Measurements from ENCODE around the gene ZNF576. TPM values are rescaled to one million over a fixed set of nuclear protein-coding genes. Genes with fewer than 3 reads are reported as not detected.
A peak's percentile ranks its signal among the peaks of the same experiment; 100 is the strongest.

Gene ZNF576
- total and polyA plus RNA-seq, 2 of the 13 experiments (the other 11 are each of a cell fraction or from before 2014, with no cell fraction given), result 7.2 to 9.6 TPM

DNA sequence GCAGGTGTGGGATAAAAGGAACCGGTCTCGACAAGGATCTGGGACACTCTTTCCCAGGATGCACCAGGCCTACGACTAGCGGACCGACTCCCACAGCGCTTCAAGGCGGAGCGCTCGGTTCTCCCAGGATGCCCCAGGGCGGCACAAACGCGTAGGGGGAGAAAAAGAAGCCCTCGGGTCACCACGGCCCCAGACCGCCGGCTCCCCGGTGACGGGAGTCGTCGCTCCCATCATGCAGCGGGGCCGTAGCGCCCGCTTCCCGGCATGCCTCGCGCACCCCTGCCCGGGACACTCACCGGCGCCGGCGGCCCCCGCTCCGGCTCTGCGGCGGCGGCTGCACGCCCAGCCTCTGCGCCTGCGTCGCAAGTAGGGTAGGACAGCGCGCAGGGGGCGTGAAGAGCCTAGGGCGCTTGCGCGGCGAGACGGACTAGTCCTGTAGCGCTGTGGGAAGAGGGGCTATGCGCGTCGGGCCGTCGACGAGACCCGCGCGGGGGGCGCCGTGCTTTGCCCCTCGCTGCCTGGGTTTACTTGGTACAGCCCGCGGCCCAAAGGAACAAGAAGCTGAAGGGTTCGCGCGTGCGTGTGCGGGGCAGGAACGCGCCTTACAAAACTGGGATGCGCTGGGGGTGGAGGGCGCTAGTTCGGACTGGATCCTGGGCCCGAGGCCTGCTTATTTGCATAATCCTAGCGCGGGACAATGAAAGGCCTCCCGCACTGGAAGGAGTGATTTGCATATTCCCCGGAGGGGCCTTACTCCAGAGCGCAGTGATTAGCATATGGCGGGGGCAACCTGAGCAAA is 23.1 kb downstream of the ZNF576 start, which contains the start of gene ZNF428 (continued):
- TF ChIP-seq, protein P1, sequence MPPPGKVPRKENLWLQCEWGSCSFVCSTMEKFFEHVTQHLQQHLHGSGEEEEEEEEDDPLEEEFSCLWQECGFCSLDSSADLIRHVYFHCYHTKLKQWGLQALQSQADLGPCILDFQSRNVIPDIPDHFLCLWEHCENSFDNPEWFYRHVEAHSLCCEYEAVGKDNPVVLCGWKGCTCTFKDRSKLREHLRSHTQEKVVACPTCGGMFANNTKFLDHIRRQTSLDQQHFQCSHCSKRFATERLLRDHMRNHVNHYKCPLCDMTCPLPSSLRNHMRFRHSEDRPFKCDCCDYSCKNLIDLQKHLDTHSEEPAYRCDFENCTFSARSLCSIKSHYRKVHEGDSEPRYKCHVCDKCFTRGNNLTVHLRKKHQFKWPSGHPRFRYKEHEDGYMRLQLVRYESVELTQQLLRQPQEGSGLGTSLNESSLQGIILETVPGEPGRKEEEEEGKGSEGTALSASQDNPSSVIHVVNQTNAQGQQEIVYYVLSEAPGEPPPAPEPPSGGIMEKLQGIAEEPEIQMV (CRISPR knock-in tag; IDR thresholded peaks at IDR 0.05; ENCODE audit: low read depth), result peak; percentile 90; the same call in 1 of the 2 replicates
- TF ChIP-seq, protein P2, sequence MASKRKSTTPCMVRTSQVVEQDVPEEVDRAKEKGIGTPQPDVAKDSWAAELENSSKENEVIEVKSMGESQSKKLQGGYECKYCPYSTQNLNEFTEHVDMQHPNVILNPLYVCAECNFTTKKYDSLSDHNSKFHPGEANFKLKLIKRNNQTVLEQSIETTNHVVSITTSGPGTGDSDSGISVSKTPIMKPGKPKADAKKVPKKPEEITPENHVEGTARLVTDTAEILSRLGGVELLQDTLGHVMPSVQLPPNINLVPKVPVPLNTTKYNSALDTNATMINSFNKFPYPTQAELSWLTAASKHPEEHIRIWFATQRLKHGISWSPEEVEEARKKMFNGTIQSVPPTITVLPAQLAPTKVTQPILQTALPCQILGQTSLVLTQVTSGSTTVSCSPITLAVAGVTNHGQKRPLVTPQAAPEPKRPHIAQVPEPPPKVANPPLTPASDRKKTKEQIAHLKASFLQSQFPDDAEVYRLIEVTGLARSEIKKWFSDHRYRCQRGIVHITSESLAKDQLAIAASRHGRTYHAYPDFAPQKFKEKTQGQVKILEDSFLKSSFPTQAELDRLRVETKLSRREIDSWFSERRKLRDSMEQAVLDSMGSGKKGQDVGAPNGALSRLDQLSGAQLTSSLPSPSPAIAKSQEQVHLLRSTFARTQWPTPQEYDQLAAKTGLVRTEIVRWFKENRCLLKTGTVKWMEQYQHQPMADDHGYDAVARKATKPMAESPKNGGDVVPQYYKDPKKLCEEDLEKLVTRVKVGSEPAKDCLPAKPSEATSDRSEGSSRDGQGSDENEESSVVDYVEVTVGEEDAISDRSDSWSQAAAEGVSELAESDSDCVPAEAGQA (IDR thresholded peaks at IDR 0.05; ENCODE audit: low read depth), result 0 out of 2 replicates have a peak, but pooled peaks have one; percentile 2
- TF ChIP-seq, protein P2 (CRISPR knock-in tag; IDR thresholded peaks at IDR 0.05; ENCODE audit: borderline replicate concordance), result peak; percentile 95
- TF ChIP-seq NFKBIZ (CRISPR knock-in tag; IDR thresholded peaks at IDR 0.05) (peak; percentile 74; the same call in 1 of the 2 replicates), FOXM1 (CRISPR knock-in tag; IDR thresholded peaks at IDR 0.05) (0 out of 2 replicates have a peak, but pooled peaks have one; percentile 22), HNRNPK (IDR thresholded peaks at IDR 0.05; ENCODE audit: low read depth, low read length, poor library complexity, severe bottlenecking) (no peak), ZFP1 (CRISPR knock-in tag; IDR thresholded peaks at IDR 0.05) (no peak), ATRX (CRISPR knock-in tag; IDR thresholded peaks at IDR 0.05; ENCODE audit: borderline replicate concordance) (0 out of 2 replicates have a peak, but pooled peaks have one; percentile 7), ZNF143 (CRISPR knock-in tag; IDR thresholded peaks at IDR 0.05) (peak; percentile 89), PLRG1 (conservative IDR thresholded peaks at IDR 0.05) (no peak), ERF (CRISPR knock-in tag; IDR thresholded peaks at IDR 0.05) (peak; percentile 11), ZNF672 (CRISPR knock-in tag; IDR thresholded peaks at IDR 0.05) (0 out of 2 replicates have a peak, but pooled peaks have one; percentile 75), ATF7 (IDR thresholded peaks at IDR 0.05) (no peak), ATF7 (CRISPR knock-in tag; IDR thresholded peaks at IDR 0.05) (peak; percentile 71; the same call in 1 of the 2 replicates), ZNF225 (CRISPR knock-in tag; IDR thresholded peaks at IDR 0.05) (peak; percentile 68; the same call in 1 of the 2 replicates), HNRNPL (IDR thresholded peaks at IDR 0.05; ENCODE audit: low read depth, low read length) (0 out of 2 replicates have a peak, but pooled peaks have one; percentile 25), KAT8 (CRISPR knock-in tag; IDR thresholded peaks at IDR 0.05) (peak; percentile 56), NFE2L2 (IDR thresholded peaks at IDR 0.05; ENCODE audit: low read length) (no peak), HCFC1 (IDR thresholded peaks at IDR 0.05; ENCODE audit: low read depth, low read length) (no peak; the same call in 1 of the 2 replicates), ZNF383 (CRISPR knock-in tag; IDR thresholded peaks at IDR 0.05; ENCODE audit: borderline replicate concordance) (0 out of 2 replicates have a peak, but pooled peaks have one; percentile 78), ZNF558 (CRISPR knock-in tag; IDR thresholded peaks at IDR 0.05; ENCODE audit: borderline replicate concordance) (no peak), CEBPB (IDR thresholded peaks at IDR 0.05; ENCODE audit: borderline replicate concordance, low read depth, low read length) (no peak)
- TF ChIP-seq, protein P3, sequence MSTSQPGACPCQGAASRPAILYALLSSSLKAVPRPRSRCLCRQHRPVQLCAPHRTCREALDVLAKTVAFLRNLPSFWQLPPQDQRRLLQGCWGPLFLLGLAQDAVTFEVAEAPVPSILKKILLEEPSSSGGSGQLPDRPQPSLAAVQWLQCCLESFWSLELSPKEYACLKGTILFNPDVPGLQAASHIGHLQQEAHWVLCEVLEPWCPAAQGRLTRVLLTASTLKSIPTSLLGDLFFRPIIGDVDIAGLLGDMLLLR (CRISPR knock-in tag; IDR thresholded peaks at IDR 0.05), result peak; percentile 82; the same call in 1 of the 2 replicates
